Midbrain (tissue), 1 donor: ENCODE data around the gene ERC2.
"Not testable (repeated sequence)": the region's sequence is repeated elsewhere in the genome, so short reads cannot be mapped to it uniquely, and the experiment has no call there.

ENCODE experiments used
- DNase-seq: peaks from one replicate; lab custom pipeline; 2025; lab: John Stamatoyannopoulos, UW

The ERC2 gene

GRCh38 chr3:56060521-56061278 lies 407.6 kb downstream of the ERC2 start:
- no peak for DNase-seq

- no peak for DNase-seq
These were observed 408.5 kb downstream of the ERC2 start for GRCh38 chr3:56059731-56060130.

DNA sequence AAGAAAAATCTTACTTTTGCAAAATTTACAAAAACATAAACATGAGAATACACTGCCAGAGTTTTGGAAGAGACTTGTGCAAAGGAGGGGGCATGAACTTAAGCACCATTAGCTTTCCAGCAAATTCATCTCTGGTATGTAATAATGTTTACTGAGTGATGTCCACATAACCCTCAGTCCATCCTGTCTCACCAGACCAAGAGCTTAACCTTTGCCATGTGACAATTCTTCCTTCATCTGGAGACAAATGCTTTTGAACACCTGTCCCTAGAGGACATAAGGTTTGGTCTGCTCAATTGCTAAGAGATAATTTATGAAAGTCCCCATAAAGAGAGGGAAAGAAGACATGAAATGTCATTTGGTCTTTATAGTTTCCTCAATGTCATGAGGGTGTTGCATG lies 412.3 kb downstream of the ERC2 start:
- DNase-seq = no peak

- no peak for DNase-seq
These were observed 412.7 kb downstream of the ERC2 start for GRCh38 chr3:56055546-56055945.

- DNase-seq = no peak
These were observed 413.4 kb downstream of the ERC2 start for GRCh38 chr3:56054844-56055243.

- no peak for DNase-seq
These were observed 414.5 kb downstream of the ERC2 start for GRCh38 chr3:56053727-56054126.

GRCh38 chr3:56052188-56052587 lies 416.1 kb downstream of the ERC2 start:
- DNase-seq = no peak

DNA sequence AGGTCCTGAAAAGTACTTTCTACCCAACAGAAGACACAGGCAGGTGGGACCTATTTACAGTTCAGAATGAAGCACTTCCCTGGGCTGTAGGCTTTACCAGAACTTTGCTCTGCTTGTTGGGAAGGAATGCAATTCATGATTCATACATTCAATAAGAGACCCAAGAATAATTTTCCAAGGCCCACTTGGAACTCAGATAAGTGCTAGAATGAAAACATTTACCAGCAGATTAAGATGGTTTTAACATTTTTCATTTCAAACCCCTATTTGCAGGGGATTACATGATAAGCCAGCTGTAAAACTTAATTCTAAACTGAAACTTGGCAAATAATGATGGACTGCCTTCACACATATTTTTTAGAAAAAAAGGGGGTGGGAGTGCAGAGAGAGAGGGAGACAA lies 417.2 kb downstream of the ERC2 start:
- DNase-seq = no peak

DNA sequence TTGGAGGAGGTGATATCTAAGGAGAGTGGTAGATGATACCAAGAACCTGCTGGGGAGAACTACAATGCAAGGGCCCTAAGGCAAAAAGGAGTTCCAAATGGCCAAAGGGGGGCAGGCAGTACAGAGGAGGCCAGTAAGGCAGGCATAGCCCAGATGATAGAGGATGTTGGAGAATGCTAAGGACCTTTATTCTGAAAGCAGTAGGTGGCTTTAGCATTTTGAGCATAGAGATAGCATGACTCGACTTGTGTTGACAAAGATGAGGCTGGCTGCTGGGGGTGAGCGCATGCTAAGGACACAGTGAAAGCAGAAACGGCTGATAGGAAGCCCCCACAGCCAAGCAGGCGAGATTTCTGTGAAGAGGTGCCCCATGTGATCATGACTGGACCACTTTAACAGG lies 419.3 kb downstream of the ERC2 start:
- DNase-seq = no peak

GRCh38 chr3:56048331-56048730 lies 419.9 kb downstream of the ERC2 start:
- DNase-seq = no peak

- DNase-seq = peak; percentile 27
These were observed 425.8 kb downstream of the ERC2 start for GRCh38 chr3:56042326-56042951.

DNA sequence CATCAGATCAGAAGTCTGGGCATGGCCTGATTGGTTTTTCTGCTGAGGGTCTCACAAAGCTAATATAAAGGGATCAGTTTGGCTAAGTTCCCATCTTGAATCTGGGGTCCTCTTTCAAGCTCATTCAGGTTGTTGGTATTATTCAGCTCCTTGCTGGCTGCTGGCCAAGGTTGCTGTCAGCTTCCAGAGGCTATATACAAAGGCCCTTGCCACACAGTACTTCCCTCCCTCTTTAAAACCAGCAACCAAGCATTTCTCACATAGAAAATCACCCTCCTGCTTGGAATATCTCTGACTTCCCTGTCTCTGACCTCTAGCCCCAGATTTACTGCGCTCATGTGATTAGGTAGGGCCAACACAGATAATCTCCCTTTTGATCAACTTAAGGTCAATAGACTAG lies 442.9 kb downstream of the ERC2 start:
- no peak for DNase-seq

DNA sequence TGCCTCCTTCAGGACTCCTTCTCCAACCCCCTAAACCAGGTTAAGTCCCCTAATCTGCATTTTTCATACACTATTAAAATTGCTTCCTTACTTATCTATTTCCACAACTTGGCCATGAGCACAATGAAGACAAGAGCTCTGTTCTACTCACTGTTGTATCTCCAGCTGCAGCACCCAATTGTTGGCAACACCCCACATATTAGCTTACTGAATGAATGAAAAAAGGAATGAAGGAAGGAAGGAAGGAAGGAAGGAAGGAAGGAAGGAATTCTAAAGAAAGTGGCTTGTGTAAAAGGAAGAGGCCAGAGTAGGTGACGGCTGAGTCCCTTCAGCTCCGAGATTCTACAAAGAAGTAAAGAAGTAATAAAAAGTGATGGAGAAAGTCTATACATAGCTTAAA lies 444.7 kb downstream of the ERC2 start:
- DNase-seq = no peak

DNA sequence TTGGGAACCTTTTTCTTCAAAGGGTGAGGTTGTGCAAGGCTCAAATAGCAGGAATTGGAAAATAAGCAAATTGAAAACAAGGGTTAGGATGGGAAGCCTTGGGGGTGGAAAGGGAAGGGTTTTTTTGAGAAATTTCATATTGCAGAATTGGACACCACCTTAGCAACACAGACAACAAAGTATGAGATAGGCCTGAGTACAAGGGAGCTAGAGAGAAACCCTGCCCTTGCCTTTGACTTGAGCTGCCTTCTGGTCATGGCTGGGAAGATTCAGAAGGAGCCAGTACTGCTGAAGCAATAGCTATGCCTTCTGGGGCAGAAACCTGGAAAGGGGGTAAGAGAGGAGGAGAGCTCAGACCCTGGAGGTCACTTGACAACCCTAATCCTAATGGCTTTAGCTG lies 445.6 kb downstream of the ERC2 start:
- DNase-seq = no peak

DNA sequence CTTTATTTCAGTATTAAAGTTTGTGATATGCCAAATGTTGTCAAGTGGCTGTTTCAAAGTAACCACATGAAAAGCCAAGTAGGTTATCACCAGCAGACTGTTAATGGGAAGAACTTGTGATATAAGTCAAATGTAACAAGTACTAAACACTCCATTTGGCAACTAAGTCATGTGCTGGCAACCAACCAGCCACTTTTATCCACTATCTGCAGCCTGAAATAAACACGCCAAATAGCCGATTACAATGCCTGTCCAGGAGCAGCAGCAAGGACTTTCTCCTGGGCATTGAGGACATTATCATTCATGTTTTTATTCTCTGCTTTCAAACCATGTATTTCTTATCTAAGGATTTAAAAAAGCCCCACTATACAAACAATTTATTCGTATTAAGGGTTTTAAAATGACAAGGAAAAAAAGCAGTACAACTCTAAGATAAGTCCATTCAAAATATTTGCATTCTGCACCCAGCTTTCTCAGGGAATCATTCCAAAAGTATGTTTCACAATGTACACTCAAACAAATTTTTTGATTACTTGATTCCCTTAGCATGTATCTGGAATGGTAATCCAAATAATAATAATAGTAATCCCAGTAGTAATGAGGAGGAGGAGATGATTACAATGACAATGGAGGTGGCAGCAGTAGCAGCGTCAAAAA lies 448.6 kb downstream of the ERC2 start:
- no peak for DNase-seq

DNA sequence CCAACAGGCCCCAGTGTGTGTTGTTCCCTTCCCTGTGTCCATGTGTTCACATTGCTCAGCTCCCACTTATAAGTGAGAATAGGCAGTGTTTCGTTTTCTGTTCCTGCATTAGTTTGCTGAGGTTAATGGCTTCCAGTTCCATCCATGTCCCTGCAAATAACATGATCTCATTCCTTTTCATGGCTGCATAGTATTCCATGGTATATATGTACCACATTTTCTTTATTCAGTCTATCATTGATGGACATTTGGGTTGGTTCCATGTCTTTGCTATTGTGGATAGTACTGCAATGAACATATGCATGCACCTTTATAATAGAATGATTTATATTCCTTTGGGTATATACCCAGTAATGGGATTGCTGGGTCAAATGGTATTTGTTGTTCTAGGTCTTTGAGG lies 452.9 kb downstream of the ERC2 start:
- DNase-seq = not testable (repeated sequence)

DNA sequence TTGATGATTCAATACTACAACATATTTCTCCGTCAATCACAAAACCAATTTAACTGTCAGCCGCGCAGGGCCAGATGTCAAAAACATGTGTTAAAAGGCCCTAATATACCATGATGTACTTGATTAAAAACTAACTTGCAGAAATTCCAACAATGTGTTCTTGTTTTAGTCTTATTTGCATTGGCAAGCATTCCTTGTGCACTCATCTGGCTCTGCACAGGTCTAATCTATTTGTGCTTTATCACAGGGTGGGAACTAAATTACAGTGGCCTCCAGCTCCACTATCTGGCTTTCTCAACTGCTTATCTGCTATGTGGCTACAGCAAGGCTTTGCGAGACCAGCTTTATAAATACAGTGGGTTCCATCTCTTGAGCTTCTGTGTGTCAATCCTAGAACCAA lies 455.5 kb downstream of the ERC2 start:
- no peak for DNase-seq

GRCh38 chr3:56005196-56005805 lies 463.0 kb downstream of the ERC2 start:
- DNase-seq = no peak

DNA sequence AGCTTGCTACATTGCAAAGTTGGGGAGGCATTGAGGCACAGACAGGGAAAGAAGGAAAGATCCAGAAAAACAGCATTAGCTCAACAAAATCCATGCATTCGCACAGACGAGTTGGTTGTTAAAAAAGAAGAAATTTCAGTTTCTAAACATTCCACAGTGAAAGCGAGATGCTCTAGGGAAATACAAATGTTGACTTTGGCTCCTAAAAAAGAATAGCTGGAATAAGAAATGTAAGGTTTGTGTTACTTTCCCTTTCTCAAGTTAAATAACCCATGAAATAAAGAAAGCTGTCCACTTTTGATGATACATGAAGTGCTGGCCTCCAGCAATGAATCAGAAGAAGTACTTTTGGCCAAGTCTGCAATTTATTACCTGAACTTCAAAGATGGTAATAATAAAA lies 465.1 kb downstream of the ERC2 start:
- no peak for DNase-seq

GRCh38 chr3:56001991-56002390 lies 466.3 kb downstream of the ERC2 start:
- no peak for DNase-seq

DNA sequence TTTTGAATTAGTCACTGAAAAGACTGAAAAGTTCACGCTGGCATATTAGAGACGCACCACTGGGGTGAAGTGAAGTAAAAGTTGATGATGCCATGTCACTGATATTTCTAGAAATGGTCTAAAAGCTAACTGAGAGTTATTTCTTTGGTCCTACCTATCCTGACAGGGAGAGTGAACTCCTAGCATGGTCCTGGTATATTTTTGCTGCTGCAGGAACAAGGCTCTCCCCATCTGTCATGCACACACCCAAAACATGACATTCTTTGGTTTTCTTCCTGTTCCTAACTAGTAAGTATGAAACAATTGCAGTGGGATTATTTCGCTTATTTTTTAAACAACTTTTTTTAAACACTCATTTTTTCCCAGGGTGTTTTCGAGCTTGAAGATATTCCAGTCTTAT lies 466.7 kb downstream of the ERC2 start:
- no peak for DNase-seq

- no peak for DNase-seq
These were observed 478.9 kb downstream of the ERC2 start for GRCh38 chr3:55989366-55989765.

- no peak for DNase-seq
These were observed 479.4 kb downstream of the ERC2 start for GRCh38 chr3:55988905-55989304.
